Trophoblast cell (in vitro differentiated cells and primary cell): ENCODE data around the gene FAM13C.

ENCODE experiments used
- DNase-seq, 2 donors: peaks; one replicate each; pipeline ENCODE4 v3.0.0-alpha.2; 2016
- H2AFZ ChIP-seq: 2 replicates; pipeline ENCODE4 v1.6.1; 2013; ENCODE audit warnings: low read length, moderate library complexity, mild to moderate bottlenecking; ENCODE audit not compliant: insufficient read depth, poor library complexity
- H2AK5ac ChIP-seq: 2 replicates; pipeline ENCODE4 v1.6.1; 2013; ENCODE audit warnings: mild to moderate bottlenecking, low read length
- H2BK120ac ChIP-seq: 2 replicates; pipeline ENCODE4 v1.6.1; 2013; ENCODE audit warnings: low read length, mild to moderate bottlenecking, moderate library complexity; ENCODE audit not compliant: insufficient read depth, poor library complexity
- H2BK12ac ChIP-seq: 2 replicates; pipeline ENCODE4 v1.6.1; 2013; ENCODE audit warnings: mild to moderate bottlenecking, low read length, moderate library complexity
- H2BK5ac ChIP-seq: 2 replicates; pipeline ENCODE4 v1.6.1; 2013; ENCODE audit warnings: low read length, low read depth, moderate library complexity, mild to moderate bottlenecking; ENCODE audit not compliant: poor library complexity
- H3K14ac ChIP-seq: 2 replicates; pipeline ENCODE4 v1.6.1; 2013; ENCODE audit warnings: mild to moderate bottlenecking, low read length
- H3K18ac ChIP-seq: 2 replicates; pipeline ENCODE4 v1.6.1; 2013; ENCODE audit warnings: mild to moderate bottlenecking, low read length
- H3K23ac ChIP-seq: 2 replicates; pipeline ENCODE4 v1.6.1; 2013; ENCODE audit warnings: low read length
- H3K27ac ChIP-seq: 2 replicates; pipeline ENCODE4 v1.5.1; 2013; ENCODE audit warnings: low read depth, mild to moderate bottlenecking, inconsistent platforms, low read length, moderate library complexity
- H3K27me3 ChIP-seq: 2 replicates; pipeline ENCODE4 v1.6.1; 2013; ENCODE audit warnings: inconsistent platforms, mild to moderate bottlenecking, low read length, moderate library complexity; ENCODE audit not compliant: insufficient read depth
- H3K36me3 ChIP-seq, 2 experiments: 1 replicate in 1 of 2; 2 replicates in 1 of 2; pipeline ENCODE4 v1.6.1; 2013; ENCODE audit warnings: low read length in 2 of 2, mild to moderate bottlenecking in 2 of 2, moderate library complexity in 1 of 2; ENCODE audit not compliant: insufficient read depth in 2 of 2, control insufficient read depth in 1 of 2
- H3K4ac ChIP-seq: 2 replicates; pipeline ENCODE4 v1.6.1; 2013; ENCODE audit warnings: low read depth, mild to moderate bottlenecking, low read length, moderate library complexity
- H3K4me1 ChIP-seq, 2 experiments: 1 replicate in 1 of 2; 2 replicates in 1 of 2; pipeline ENCODE4 v1.6.1; 2013; ENCODE audit warnings: low read length in 2 of 2, mild to moderate bottlenecking in 2 of 2, moderate library complexity in 1 of 2; ENCODE audit not compliant: insufficient read depth in 2 of 2, control insufficient read depth in 1 of 2
- H3K4me2 ChIP-seq: 2 replicates; pipeline ENCODE4 v1.6.1; 2013; ENCODE audit warnings: inconsistent platforms, mild to moderate bottlenecking, low read length, moderate library complexity
- H3K4me3 ChIP-seq: 2 replicates; pipeline ENCODE4 v1.5.1; 2013; ENCODE audit warnings: mild to moderate bottlenecking, low read depth, low read length, inconsistent platforms
- H3K79me1 ChIP-seq: one replicate; pipeline ENCODE4 v1.6.1; 2013; ENCODE audit warnings: low read length
- H3K79me2 ChIP-seq: 2 replicates; pipeline ENCODE4 v1.6.1; 2013; ENCODE audit warnings: low read length, mild to moderate bottlenecking; ENCODE audit not compliant: control insufficient read depth, insufficient read depth, poor library complexity
- H3K9ac ChIP-seq: 2 replicates; pipeline ENCODE4 v1.6.1; 2013; ENCODE audit warnings: mild to moderate bottlenecking, low read length
- H3K9me3 ChIP-seq: 2 replicates; pipeline ENCODE4 v1.6.1; 2013; ENCODE audit warnings: low read depth, mild to moderate bottlenecking, control low read depth, inconsistent platforms, low read length; ENCODE audit not compliant: insufficient read depth
- H4K12ac ChIP-seq: 2 replicates; pipeline ENCODE4 v1.6.1; 2013; ENCODE audit warnings: low read depth, mild to moderate bottlenecking, low read length, moderate library complexity
- H4K8ac ChIP-seq: 2 replicates; pipeline ENCODE4 v1.6.1; 2013; ENCODE audit warnings: low read depth, mild to moderate bottlenecking, low read length, moderate library complexity
- H4K91ac ChIP-seq: one replicate; pipeline ENCODE4 v1.6.1; 2013; ENCODE audit warnings: low read depth, mild to moderate bottlenecking, low read length, moderate library complexity
- WGBS: extraction: QIAGEN DNeasy Blood & Tissue Kit; methylation state at CpG from one replicate; pipeline ENCODE4 v1.1.7; 2013; ENCODE audit warnings: missing lambda C conversion rate; ENCODE audit not compliant: insufficient read length, insufficient coverage; ENCODE audit errors: extremely low coverage; 5-methylcytosine and 5-hydroxymethylcytosine counted together

Gene FAM13C

DNA sequence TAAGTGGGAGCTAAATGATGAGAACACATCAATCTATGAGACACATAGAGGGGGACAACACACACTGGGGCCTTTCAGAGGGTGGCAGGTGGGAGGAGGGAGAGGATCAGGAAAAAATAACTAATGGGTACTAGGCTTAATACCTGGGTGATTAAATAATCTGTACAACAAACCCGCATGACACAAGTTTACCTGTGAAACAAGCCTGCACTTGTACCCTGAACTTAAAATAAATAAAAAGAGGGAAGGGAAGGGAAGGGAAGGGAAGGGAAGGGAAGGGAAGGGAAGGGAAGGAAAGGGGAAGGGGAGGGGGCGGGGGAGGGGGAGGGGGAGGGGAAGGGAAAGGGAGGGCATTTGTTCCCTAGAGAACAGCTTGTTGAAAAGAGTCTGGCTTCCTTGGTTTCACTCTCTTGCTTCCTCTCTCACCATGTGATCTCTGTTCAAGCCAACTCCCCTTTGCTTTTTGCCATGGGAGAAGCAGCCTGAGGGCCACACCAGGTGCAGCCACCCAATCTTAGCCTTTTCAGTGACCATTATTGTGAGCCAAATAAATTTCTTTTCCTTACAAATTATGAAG, 57.7 kb downstream of the FAM13C start:
- Histone ChIP-seq H3K79me2 (no peaks in the 10 kb centered on the region), H4K12ac (no peak overlapping the region), H4K91ac (no peak overlapping the region), H3K23ac (no peak overlapping the region), H3K27ac (no peak overlapping the region), H2BK5ac (no peak overlapping the region), H3K14ac (no peak overlapping the region), H3K36me3 (no peaks in the 10 kb centered on the region), H3K9ac (no peak overlapping the region), H2AFZ (no peak overlapping the region), H3K18ac (no peak overlapping the region), H3K4ac (no peak overlapping the region), H3K4me2 (no peak overlapping the region), H3K9me3 (peaks cover 3% of the 10 kb centered on the region), H2BK120ac (no peak overlapping the region), H3K4me1 (no peaks in the 10 kb centered on the region), H3K4me3 (no peak overlapping the region), H3K27me3 (no peaks in the 10 kb centered on the region), H4K8ac (no peak overlapping the region), H2AK5ac (no peak overlapping the region), H2BK12ac (no peak overlapping the region), H3K79me1 (no peaks in the 10 kb centered on the region)
- no CpG with 5 or more reads among the region's 2 CpGs for WGBS
- DNase-seq: no peak

- no CpG with 5 or more reads among the region's 1 CpG for WGBS
- H3K27ac ChIP-seq: no peak overlapping the region
- no peak overlapping the region for H2BK5ac ChIP-seq
- no peak overlapping the region for H3K4ac ChIP-seq
- H3K36me3 ChIP-seq: no peaks in the 10 kb centered on the region
- H3K14ac ChIP-seq: no peak overlapping the region
- no peak overlapping the region for H2BK12ac ChIP-seq
- no peaks in the 10 kb centered on the region for H3K4me1 ChIP-seq
- DNase-seq: no peak
- no peak overlapping the region for H4K91ac ChIP-seq
- no peak overlapping the region for H2BK120ac ChIP-seq
- H4K8ac ChIP-seq: no peak overlapping the region
- H2AFZ ChIP-seq: no peak overlapping the region
- H3K9ac ChIP-seq: no peak overlapping the region
- H3K79me1 ChIP-seq: no peaks in the 10 kb centered on the region
- no peak overlapping the region for H3K4me3 ChIP-seq
- no peaks in the 10 kb centered on the region for H3K79me2 ChIP-seq
- no peaks in the 10 kb centered on the region for H3K27me3 ChIP-seq
- no peak overlapping the region for H3K4me2 ChIP-seq
- no peak overlapping the region for H2AK5ac ChIP-seq
- H3K9me3 ChIP-seq: no peaks in the 10 kb centered on the region
- H3K23ac ChIP-seq: no peak overlapping the region
- no peak overlapping the region for H4K12ac ChIP-seq
- H3K18ac ChIP-seq: no peak overlapping the region
Observed at GRCh38 chr10:59303018-59303417, 59.3 kb downstream of the FAM13C start.

- no peak overlapping the region for H4K91ac ChIP-seq
- H3K27me3 ChIP-seq: no peaks in the 10 kb centered on the region
- H3K79me1 ChIP-seq: no peaks in the 10 kb centered on the region
- no peaks in the 10 kb centered on the region for H3K4me1 ChIP-seq
- H4K12ac ChIP-seq: no peak overlapping the region
- no peaks in the 10 kb centered on the region for H3K36me3 ChIP-seq
- no peak for DNase-seq
- no peak overlapping the region for H3K4me3 ChIP-seq
- H2BK12ac ChIP-seq: no peak overlapping the region
- H3K23ac ChIP-seq: no peak overlapping the region
- H3K9ac ChIP-seq: no peak overlapping the region
- H2BK120ac ChIP-seq: no peak overlapping the region
- no peak overlapping the region for H3K18ac ChIP-seq
- H2AK5ac ChIP-seq: no peak overlapping the region
- no peak overlapping the region for H3K4ac ChIP-seq
- H3K14ac ChIP-seq: no peak overlapping the region
- no peak overlapping the region for H3K4me2 ChIP-seq
- H3K27ac ChIP-seq: no peak overlapping the region
- H3K79me2 ChIP-seq: no peaks in the 10 kb centered on the region
- H2AFZ ChIP-seq: no peak overlapping the region
- no peak overlapping the region for H4K8ac ChIP-seq
- H3K9me3 ChIP-seq: no peaks in the 10 kb centered on the region
- no CpG with 5 or more reads among the region's 4 CpGs for WGBS
- no peak overlapping the region for H2BK5ac ChIP-seq
Observed at GRCh38 chr10:59302381-59302780, 60.0 kb downstream of the FAM13C start.

- H3K79me1 ChIP-seq: no peaks in the 10 kb centered on the region
- no peak overlapping the region for H4K12ac ChIP-seq
- H3K27me3 ChIP-seq: no peaks in the 10 kb centered on the region
- H3K4me1 ChIP-seq: no peaks in the 10 kb centered on the region
- no peak overlapping the region for H2BK12ac ChIP-seq
- no peaks in the 10 kb centered on the region for H3K36me3 ChIP-seq
- no peak overlapping the region for H3K4ac ChIP-seq
- no peaks in the 10 kb centered on the region for H3K9me3 ChIP-seq
- H3K23ac ChIP-seq: no peak overlapping the region
- H2AK5ac ChIP-seq: no peak overlapping the region
- no peak overlapping the region for H3K4me2 ChIP-seq
- no peak overlapping the region for H2BK5ac ChIP-seq
- H3K27ac ChIP-seq: no peak overlapping the region
- H3K9ac ChIP-seq: peak overlapping the region; percentile 46
- no peak for DNase-seq
- H3K14ac ChIP-seq: no peak overlapping the region
- no peak overlapping the region for H2BK120ac ChIP-seq
- no peaks in the 10 kb centered on the region for H3K79me2 ChIP-seq
- no peak overlapping the region for H3K18ac ChIP-seq
- no peak overlapping the region for H4K91ac ChIP-seq
- no CpG with 5 or more reads among the region's 6 CpGs for WGBS
- no peak overlapping the region for H4K8ac ChIP-seq
- H3K4me3 ChIP-seq: no peak overlapping the region
- H2AFZ ChIP-seq: no peak overlapping the region
Observed at GRCh38 chr10:59301067-59301754, 61.1 kb downstream of the FAM13C start.
